Bone marrow (tissue), 2 donors: ENCODE data around the gene IP6K2.

Experiments
- DNase-seq, 2 donors: peaks; one replicate each; lab custom pipeline; 2025; lab: John Stamatoyannopoulos, UW

IP6K2 gene

DNA sequence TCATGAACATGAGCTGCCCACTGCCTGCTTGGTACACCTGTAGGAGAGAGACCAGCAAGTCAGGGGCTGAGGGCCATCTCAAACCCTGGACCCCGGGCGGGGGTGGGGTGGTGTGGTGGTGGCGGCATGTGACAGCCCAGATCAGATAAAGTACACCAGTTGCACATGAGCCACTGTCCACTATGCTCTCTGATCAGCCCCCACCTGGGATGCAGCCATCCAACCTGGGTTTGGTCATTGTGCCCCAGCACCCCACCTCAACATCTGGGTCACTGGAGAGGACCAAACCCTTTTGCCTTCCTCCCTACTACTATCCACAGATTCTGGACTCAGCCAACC, 28.3 kb downstream of the IP6K2 start:
- no peak for DNase-seq

DNA sequence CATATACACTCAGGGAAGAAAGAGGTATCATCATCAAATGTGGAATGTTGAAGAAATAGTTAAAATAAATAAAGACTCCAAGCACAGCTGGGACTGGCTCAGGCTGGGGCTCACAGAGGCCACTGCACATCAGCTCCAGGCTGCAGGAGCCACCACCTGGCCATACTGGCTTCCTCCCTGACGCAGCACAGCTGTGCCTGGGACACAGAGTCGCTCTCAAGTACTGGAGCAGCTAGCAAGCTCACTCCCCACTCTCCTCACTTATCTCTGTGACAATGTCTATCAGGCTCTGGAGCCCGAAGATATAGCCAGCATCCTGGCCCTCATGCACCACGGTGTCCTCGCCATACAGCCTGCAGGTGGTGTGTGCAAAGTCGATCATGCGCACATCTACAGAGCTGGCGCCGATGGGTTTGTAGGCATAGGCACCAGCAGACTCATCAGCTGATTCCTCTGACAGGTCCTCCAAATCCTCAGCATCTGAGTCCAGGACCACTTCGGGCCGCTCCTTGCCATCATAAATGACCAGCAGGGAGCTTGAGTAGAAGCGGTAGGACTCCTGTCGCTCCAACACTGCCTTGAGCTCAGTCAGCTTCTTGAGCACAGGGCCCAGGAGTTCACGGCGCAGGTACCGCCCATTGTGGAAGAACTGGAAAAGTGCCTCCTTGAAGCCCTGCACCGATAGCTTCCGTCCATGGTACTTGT, 28.8 kb downstream of the IP6K2 start:
- no peak for DNase-seq

DNA sequence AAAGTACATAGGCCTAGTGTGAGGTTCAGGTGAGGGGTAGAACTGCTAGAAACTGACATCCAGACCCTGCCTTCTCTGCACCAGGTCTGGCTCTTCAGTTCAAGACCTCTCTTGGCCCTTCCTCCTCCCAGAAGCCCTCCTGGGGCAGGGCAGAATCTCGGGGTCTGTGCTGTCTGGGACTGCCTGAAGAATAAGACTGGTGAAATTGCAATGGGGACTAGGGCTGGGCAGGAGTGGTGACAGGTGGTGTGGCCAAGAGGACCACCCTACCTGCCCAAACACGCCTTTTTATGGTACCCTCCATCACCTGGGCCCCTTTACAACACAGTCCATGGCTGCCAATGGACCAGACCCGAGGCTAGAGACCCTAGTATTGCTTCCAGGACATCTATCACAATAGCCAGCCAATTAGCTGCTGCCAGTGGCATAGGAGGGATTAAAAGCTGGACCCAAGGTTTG, 29.8 kb downstream of the IP6K2 start:
- no peak for DNase-seq

DNA sequence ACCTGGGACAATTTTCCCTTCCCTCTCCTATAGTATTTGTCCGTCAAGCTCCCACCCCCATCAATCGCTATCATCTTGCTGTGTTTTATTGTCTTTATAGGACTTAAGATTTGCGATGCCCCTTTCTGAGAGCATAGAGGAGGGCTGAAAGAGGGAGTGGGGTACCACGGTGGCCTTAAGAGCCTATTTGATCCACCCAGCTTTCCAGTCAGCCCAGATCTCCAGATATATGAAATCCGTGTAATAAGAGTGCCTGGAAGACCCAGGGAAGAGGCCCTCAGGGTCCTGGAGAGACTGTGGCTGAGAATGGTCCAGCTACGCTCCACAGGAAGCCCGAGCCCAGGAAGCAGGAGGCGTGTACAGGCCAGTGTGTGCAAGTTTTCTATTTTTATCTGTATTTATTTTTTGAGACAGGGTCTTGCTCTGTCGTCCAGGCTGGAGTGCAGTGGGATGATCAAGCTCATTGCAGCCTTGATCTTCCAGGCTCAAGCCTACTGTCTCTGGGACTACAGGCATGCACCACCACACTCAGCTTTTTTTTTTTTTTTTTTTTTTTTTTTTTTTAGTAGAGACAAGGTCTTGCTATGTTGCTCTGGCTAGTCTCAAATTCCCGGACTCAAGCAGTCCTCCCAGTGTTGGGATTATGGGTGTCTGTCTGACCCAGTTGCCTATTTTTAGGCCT, 30.3 kb downstream of the IP6K2 start:
- DNase-seq, result no peak

DNA sequence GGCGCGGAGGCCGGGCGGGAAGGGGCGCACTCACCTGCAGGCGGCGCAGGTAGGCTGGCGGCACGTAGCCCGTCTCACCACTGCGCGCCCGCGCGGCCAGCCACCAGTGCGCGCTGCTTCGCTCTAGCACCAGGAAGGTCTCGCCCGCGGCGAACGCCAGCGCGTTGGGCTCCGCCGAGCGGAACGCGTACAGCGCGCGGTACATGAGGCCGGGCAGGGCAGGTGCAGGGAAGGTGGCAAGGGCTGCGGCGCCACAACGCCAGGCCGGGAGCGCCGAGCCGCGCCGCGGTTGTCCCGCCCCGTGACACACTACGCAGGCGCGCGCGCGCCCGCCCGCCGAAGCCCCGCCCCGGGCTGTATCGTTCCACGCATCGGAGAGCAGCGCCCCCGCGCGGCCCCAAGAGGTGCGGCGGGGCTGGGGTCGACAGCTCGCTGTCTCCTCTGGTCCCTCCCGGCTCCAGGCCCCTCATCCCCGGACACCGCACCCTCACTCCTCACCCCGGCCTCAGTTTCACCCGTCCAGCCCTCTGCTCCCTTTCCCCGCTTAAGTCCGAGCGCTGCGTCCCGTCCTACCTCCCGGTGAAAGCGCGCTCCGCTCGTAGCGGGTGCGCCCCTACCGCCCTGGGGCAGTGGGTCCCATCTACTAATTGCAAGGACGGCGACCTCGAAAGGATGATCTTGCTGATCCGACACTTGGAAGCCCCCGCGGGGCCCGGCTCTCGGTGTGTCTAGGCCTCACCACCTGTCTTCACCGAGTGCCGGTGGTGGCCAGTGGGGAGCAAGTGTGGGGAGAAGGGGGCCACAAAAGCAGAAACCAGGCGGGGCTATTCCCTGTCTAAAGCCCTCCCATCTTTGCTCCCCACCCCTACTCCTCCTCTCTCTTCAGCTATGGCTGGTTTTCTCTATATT, 31.2 kb downstream of the IP6K2 start, which contains the start of gene NCKIPSD:
Gene NCKIPSD, minus strand, starts transcription at position 313 of the 909 bp plus-strand sequence. Its CDS starts 108 bp downstream, at position 205.
- DNase-seq, result peak; percentile 61 to 71

DNA sequence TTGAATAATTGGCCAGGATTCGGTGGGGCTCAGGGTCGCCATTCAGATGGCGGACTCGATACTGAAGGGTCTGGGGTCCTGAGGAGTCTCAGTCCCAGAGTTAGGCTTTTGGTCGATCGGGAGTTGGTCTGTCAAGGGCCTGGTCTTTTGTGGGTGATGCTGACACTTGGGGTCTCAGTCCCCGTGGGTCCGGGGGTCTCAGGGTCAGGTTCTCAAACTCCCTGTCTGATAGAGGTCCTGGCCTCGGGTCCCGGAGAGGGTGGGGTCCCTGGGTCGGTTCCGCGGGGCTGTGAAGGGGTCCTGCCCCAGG, 31.8 kb downstream of the IP6K2 start:
- no peak for DNase-seq

DNA sequence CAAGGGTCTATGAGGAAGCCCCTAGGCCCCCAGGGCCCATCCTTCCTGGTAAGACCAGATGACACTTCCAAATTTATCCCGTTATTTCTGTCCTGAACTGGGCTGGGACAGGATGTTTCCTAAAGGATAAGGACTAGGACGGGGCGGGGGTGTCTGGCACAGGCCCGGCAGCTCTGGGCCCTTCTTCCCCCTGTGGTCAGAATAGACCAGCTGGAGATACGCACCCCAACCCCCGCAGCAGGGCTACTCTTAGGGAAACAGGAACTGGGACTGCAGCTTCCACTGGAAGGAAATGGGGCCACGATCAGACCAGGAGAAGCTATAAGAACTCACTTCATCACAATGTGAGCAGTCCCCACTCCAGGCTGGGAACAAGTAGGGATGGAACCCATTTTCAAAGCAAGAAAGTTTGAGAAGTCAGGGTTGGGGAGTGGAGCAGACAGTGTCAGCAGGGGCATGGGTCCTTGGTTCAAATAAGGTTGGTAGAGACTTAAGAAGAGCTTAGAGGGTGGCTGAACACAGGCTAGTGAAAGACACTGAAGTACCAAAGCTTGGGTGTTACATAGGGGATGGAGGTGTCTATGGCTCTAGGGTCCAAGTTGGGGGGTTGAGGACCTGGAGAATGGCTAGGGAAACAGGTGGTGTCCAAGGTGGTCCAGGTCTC, 32.4 kb downstream of the IP6K2 start:
- peak in 1 of 2 donors; percentile 10 for DNase-seq

DNA sequence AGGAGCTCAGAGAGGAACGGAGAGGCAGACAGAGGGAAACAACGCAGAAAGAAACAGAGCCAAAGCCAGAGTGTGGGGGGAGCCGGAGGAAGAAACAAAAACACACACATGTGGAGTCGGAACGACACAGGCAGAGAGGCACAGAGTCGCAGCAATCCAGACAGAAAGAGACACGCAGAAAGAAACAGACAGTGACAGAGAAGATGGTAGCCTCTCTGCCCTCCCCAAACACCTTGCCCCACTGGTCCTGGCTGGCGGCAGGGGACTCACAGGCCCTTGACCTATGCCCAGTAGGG, 33.0 kb downstream of the IP6K2 start:
- no peak for DNase-seq

DNA sequence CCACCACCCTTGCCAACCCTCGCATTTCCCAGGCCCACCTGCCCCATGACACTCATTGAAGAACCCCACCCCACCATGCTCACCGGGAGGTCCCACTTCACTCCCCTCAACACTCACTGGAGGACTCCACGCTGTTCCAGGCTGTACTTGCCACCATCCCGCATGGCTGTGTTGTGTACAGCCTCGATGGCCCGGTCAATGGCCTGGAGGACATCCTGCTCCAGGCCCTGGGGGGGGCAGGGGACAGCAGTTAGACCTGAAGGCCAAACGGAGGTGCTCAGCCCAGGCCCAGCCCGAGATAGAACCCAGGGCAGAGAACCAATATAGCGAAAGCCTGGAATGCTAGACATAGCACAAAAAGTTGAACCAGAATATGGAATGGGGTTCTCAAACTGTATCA, 34.2 kb downstream of the IP6K2 start:
- DNase-seq, result no peak

DNA sequence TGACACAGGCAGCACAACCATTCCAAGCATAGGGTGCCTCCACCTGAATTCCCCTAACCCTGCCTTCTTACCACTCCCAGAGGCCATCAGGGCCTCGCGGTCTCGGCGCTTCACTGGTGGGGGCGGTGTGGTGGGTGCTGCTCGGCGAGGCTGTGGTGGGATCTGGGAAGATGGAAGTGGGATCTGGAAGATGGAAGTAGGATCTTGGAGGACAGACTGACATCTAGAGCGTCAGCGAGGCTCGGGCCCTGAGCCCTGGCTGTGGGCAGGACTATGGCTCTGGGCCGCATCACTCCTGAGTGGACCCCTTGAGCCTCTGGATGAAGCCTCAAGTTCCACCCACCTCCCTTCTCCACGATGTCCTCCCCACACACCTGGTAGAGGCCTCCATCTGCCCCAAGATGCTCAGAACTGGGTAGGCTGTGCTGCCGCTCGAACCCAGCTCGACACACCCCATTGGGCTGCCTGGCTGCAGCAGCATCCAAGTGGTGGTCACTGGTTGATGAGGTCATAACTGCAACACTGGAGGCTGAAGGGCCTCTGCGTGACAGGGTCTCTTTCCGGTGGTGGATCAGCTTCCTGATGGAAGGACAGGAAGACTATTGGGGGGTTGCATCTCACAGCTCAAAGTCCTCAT, 34.9 kb downstream of the IP6K2 start:
- DNase-seq, result no peak

DNA sequence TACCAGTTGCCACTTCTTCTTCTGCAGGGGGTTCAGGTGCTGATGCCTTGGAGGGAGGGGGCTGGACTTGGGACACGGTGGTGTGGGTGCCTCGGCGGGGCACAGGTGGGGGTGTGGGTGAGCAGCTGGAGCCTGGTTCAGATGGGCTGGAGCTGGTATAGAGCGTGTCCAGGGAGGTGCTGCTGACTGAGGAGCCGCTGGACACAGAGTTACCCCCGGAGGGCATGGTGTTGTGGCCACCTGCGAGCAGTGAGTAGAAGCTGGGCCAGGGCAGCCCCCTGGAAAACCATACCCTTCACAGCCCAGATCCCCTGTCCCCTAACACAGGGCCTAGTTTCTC, 35.5 kb downstream of the IP6K2 start:
- DNase-seq, result no peak

DNA sequence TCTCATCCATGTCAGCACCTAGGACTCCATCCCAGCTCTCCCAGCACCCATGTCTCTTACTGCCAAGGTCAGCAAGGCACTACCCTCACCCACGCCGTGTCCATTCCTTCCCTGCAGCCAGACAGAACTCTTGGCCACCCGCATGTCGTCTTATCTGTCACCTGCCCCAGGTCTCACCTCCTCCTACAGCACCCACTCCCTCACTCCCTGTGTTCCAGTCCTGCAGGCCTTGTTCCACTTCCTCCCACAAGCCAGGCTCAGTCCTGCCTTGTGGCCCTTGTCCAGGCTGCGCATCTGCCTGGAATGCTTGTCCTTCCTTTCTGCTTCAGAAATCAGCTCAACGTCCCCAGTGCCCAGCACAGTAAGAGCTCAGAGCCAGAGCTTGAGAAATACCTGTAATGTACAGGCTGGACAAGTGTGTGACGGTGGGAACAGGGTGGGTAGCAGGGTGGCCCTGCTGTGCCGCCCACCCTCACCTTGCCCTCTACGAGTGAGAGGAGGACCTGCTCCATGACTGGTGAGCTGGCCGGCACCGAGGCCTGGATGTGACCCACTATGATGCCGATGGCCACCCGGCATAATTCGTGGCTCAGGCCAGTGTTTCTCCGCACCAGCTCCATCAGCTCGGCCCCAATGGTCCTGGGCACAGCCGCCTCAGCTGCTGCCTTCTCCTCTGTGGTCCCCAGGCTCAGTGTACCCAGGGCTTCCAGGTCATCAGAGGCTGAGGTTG, 36.0 kb downstream of the IP6K2 start:
- no peak for DNase-seq

DNA sequence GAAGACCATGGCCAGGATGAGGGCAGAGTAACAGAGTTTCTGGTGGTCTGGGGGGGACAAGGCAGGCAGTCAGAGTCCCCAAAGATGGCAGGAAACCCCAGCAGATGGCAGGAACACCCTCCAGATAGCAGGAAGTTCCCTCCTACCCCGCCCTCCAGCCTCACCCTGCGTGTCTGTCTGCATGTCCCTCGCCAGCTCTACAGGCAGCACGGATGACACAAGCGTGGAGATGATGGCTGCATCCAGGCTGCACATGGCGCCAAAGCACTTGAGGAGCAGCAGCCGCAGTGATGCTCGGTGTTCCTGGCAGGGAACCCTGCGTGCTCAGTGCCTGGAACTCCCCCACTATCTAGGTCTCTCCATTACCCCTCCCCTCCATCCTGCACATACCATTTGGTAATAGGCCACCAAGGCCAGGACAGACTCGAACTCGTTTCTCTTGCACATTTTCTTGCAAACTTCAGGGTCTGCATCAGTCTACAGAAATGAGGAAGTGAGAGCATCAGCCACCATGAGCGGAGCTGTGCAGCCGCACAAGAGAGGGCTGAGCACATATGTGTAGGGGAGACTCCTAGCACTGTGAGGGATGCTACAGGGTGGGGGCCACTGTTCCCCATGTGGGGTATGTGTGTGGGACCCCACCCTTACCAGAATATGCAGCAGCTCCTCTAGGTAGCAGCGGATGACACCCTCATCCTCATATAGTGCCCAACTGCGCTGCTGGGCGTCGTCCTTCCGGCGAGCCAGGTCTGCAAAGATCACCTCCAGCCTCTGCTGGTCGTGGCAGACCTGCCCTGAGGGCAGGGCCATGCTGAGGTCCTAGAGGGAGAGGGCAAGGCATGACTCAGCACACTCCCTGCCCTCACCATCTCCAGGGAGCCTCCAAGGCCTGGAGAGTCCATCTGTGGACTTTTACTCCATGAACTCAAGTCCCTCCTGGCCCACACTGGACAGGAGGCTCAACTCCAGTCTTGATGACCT, 37.3 kb downstream of the IP6K2 start:
- peak in 1 of 2 donors; percentile 50 for DNase-seq

DNA sequence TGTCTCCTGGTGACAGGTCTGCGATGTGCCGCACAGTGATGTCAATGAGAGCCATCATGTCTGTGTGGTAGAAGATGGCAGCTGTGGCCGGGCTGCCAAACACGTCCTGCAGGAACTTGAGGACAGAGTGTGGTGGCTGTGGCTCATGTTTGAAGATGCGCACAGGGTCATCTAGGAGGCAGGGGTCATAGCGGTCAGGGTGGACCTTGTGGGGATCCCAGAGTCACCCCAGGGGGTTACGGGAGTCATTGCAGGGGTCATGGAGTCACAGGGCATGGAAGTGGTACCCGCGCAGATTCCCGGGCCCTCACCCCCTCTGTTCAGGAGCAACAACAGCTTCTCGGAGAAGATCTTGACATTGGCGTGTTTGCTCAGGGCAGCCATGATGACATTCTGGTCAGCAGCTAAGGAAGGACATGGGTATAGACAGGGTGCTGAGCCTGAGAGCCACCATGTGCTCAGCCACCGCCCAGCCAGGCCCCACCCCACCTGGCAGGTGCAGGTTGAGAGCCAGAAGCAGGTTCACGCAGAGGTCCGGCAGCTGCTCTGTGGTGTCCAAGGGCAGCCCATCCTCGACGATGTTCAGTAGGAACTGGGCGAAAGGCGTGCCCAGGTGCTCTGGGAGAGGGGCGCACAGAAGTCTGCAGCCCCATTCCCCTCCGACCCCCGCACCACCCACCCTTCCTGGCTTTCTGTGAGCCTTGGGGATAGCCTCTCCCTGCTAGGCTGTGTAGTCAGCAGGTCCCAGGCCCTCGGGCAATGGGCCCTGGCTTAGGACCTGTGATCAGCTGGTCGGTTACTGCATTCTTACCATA, 38.2 kb downstream of the IP6K2 start:
- DNase-seq, result no peak

DNA sequence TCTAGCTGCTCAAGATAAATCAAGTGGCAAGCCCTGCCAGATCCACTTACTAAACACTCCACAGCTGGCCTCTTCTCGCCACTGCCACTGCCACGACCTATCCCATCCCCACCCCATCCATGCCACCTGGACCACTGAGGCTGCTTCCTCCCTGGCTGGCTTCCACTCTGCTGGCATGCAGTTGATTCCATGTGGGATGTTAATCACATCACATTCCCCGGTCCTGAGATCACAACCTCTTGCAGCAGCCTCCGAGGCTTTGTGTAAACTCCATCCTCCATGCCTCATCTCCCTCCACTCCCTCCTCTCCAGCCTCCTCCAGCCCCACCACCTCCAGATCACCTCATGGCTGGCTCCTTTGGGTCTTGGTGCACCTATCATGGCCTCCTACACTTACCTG, 39.0 kb downstream of the IP6K2 start:
- DNase-seq, result no peak

DNA sequence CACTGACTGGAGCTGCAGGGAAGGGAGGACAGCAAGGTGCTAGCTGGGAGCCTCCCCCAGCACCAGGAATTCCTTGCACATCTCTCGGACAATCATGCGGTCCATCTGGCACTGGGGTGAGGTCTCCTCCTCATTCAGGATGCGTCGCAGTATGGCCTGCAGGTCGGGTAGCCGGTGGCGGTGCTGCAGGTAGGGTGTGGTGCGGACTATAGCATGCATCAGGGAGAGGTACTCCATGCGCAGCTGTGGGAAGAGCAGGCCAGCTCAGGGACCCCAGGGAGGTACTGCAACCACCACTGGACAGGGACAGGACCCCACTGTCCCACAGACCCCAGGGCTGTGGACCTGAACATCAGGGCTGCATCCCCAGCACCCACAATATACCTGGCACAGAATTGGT, 42.5 kb downstream of the IP6K2 start:
- no peak for DNase-seq

DNA sequence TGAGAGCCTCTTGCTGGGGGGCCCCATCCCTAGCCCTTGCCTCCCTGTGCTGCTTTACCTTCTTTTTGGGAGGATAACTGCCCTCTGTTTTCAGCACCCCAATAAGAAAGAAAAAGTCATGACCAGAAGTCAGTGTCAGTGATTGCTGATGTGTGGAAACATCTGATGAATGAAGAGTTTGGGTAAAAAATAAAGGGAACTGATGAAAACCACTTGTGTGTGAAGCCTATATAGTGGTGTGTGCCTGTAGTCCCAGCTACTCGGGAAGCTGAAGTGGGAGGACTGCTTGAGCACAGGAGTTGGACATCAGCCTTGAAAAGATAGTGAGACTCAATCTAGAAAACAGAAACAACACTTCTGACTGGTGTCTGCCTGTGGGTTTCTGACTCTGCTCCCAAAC, 44.5 kb downstream of the IP6K2 start:
- DNase-seq, result no peak

DNA sequence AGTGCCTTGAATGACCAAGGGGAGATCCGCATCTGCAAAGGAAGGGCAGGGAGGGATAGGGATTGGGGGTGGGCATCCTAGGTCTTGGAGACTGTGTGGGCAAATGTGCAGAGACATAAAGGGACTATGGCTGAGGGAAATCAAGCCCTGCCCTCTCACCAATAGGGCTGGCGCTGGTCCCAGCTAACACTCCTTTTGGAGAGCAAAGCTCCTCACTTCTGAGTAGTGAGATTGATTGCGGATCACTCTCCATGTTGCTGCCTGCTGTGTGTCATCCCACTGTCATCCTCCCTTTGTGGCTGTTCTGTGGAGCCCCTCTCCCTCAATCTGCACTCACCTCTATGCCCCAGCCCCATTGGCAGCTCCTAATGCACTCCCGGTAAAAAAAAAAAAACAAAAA, 52.1 kb downstream of the IP6K2 start:
- no peak for DNase-seq

DNA sequence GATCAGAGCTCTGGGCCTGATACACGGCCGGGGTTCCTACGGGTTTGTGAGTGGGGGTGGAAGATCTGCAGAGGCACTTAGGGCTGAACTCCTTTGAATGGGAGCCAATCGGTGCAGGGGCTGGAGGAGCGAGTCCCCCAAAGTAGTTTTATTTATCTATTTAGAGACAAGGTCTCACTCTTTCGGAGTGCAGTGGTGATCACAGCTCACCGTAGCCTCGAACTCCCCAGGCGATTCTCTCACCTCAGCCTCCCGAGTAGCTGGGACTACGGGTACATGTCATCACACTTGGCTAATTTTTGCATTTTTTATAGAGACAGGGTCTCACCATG, 52.7 kb downstream of the IP6K2 start:
- DNase-seq, result no peak
